ENCODE results near the gene NR3C2.

Gene NR3C2

DNA sequence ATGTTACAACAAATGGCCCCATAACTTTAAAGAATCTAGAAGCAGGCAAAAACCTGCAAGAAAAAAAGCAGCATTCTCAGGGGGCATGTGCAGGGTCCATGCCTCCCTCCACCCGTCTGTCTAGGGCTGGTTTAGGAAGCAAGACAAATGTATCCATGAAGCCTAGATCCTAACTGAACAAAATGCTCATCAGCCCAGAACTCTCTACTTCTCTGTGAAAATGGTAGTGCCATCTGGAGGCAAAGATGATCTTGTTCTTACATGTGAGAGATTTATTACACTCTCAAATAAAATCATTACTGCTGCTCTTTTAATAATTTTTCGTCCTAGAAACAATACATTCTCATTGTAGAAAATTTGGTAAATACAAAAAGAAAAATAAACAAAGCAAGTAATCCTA is 26.7 kb downstream of the NR3C2 start:
- H3K27me3 Mint-ChIP-seq, result no peaks in the 10 kb centered on the region
- H3K4me1 Mint-ChIP-seq (ENCODE audit: low read depth), result peaks cover 69% of the 10 kb centered on the region
- H3K36me3 Mint-ChIP-seq, result peaks cover 10% of the 10 kb centered on the region
- H3K4me3 Mint-ChIP-seq, result no peak overlapping the region
- no peak overlapping the region for H3K27ac Mint-ChIP-seq
- no peaks in the 10 kb centered on the region for H3K9me3 Mint-ChIP-seq (ENCODE audit: low read depth)

GRCh38 chr4:148412460-148412994 is 29.7 kb downstream of the NR3C2 start:
- peaks cover 49% of the 10 kb centered on the region for H3K4me1 Mint-ChIP-seq (ENCODE audit: low read depth)
- H3K4me3 Mint-ChIP-seq, result no peak overlapping the region
- no peaks in the 10 kb centered on the region for H3K9me3 Mint-ChIP-seq (ENCODE audit: low read depth)
- H3K36me3 Mint-ChIP-seq, result peaks cover 4% of the 10 kb centered on the region
- H3K27ac Mint-ChIP-seq, result no peak overlapping the region
- no peaks in the 10 kb centered on the region for H3K27me3 Mint-ChIP-seq

DNA sequence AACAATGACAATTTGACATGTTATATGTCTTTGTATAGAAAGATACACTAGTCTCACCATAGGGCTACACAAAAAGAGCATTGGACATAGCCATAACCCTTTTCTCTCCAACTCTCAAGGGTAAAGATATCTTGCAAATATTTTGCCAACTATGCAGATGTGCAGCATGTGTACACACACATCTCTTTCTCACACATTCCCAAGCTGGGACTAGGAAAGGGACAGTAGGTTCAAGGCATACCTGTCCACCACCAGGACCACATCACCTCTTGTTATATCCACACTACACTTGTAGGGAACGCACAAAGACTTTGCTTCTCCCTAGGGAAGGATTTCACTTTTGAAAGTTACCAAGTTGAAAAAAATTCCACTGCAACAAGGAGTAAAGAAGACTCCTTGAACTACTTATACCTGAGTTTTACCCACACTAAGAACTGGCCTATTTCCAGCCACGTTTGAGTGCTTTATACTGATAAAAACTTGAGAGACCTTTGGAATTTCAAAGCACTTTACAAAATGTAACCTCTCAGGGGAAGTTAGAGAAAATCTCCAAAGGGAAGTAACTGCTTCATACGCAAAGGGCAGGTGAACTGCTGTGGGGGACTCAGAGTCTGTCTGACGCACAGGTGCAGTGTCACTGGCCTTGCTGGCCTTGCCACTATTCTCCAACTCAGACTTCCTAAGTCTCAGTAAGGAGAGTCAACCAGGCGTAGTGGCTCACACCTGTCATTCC is 36.9 kb downstream of the NR3C2 start:
- H3K36me3 Mint-ChIP-seq, result peaks cover 3% of the 10 kb centered on the region
- no peaks in the 10 kb centered on the region for H3K9me3 Mint-ChIP-seq (ENCODE audit: low read depth)
- H3K27ac Mint-ChIP-seq, result no peak overlapping the region
- H3K27me3 Mint-ChIP-seq, result no peaks in the 10 kb centered on the region
- H3K4me3 Mint-ChIP-seq, result no peak overlapping the region
- peaks cover 35% of the 10 kb centered on the region for H3K4me1 Mint-ChIP-seq (ENCODE audit: low read depth)

DNA sequence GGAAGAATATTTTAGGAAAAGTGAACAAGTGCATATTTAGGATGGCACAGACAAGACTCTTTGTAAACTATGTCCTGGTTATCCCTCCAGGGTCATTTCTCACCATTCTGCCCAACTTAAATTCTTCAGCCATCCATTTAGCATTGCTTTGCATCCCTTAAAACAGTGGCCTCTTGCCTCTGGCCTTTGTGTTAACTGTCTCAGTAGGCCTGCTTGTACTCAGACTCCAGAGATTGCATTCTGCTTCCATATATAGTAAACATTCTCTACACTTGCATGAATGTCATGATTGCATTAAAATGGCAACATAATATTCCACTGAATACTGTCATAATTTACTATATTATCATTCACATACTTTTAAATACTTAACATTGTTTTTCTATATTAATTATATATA is 43.2 kb downstream of the NR3C2 start:
- H3K4me1 Mint-ChIP-seq (ENCODE audit: low read depth), result peaks cover 41% of the 10 kb centered on the region
- no peak overlapping the region for H3K27ac Mint-ChIP-seq
- no peaks in the 10 kb centered on the region for H3K36me3 Mint-ChIP-seq
- H3K4me3 Mint-ChIP-seq, result no peak overlapping the region
- no peaks in the 10 kb centered on the region for H3K27me3 Mint-ChIP-seq
- H3K9me3 Mint-ChIP-seq (ENCODE audit: low read depth), result no peaks in the 10 kb centered on the region

DNA sequence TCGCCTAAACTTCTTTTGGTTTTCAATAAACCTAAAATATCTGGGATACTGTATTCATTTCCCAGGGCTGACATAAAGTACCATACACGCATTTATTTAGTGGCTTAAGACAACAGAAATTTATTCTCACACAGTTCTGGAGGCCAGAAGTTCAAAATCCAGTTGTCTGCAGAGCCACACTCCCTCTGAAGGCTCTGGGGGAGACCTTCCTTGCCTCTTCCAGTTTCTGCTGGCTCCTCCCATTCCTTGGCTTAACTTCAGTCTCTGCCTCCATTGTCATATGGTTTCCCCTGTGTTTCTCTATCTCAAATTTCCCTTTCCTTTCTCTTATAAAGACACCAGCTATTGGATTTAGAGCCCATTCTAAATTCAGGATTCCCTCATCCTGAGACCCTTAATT is 44.4 kb downstream of the NR3C2 start:
- Mint-ChIP-seq H3K9me3 (ENCODE audit: low read depth) (no peaks in the 10 kb centered on the region), H3K27me3 (no peaks in the 10 kb centered on the region), H3K27ac (no peak overlapping the region), H3K36me3 (no peaks in the 10 kb centered on the region), H3K4me3 (no peak overlapping the region), H3K4me1 (ENCODE audit: low read depth) (peaks cover 45% of the 10 kb centered on the region)

GRCh38 chr4:148396986-148397673 is 45.1 kb downstream of the NR3C2 start:
- Mint-ChIP-seq H3K27me3 (no peaks in the 10 kb centered on the region), H3K4me3 (no peak overlapping the region), H3K27ac (no peak overlapping the region), H3K36me3 (no peaks in the 10 kb centered on the region), H3K4me1 (ENCODE audit: low read depth) (peaks cover 50% of the 10 kb centered on the region), H3K9me3 (ENCODE audit: low read depth) (no peaks in the 10 kb centered on the region)

- Mint-ChIP-seq H3K27me3 (no peaks in the 10 kb centered on the region), H3K9me3 (ENCODE audit: low read depth) (no peaks in the 10 kb centered on the region), H3K4me3 (no peak overlapping the region), H3K27ac (no peak overlapping the region), H3K36me3 (no peaks in the 10 kb centered on the region), H3K4me1 (ENCODE audit: low read depth) (peaks cover 48% of the 10 kb centered on the region)
Measured at GRCh38 chr4:148395771-148396170, 46.4 kb downstream of the NR3C2 start.

- peaks cover 7% of the 10 kb centered on the region for H3K36me3 Mint-ChIP-seq
- H3K27ac Mint-ChIP-seq, result no peak overlapping the region
- H3K4me3 Mint-ChIP-seq, result no peak overlapping the region
- H3K4me1 Mint-ChIP-seq (ENCODE audit: low read depth), result peaks cover 47% of the 10 kb centered on the region
- H3K9me3 Mint-ChIP-seq (ENCODE audit: low read depth), result no peaks in the 10 kb centered on the region
- H3K27me3 Mint-ChIP-seq, result no peaks in the 10 kb centered on the region
Measured at GRCh38 chr4:148391056-148391455, 51.2 kb downstream of the NR3C2 start.

GRCh38 chr4:148390311-148390710 is 51.9 kb downstream of the NR3C2 start:
- Mint-ChIP-seq H3K4me3 (no peak overlapping the region), H3K4me1 (ENCODE audit: low read depth) (peaks cover 48% of the 10 kb centered on the region), H3K27me3 (no peaks in the 10 kb centered on the region), H3K36me3 (peaks cover 7% of the 10 kb centered on the region), H3K9me3 (ENCODE audit: low read depth) (no peaks in the 10 kb centered on the region), H3K27ac (no peak overlapping the region)

GRCh38 chr4:148380291-148380690 is 61.9 kb downstream of the NR3C2 start:
- no peaks in the 10 kb centered on the region for H3K27me3 Mint-ChIP-seq
- peaks cover 7% of the 10 kb centered on the region for H3K9me3 Mint-ChIP-seq (ENCODE audit: low read depth)
- H3K4me1 Mint-ChIP-seq (ENCODE audit: low read depth), result peaks cover 53% of the 10 kb centered on the region
- no peak overlapping the region for H3K27ac Mint-ChIP-seq
- H3K36me3 Mint-ChIP-seq, result no peaks in the 10 kb centered on the region
- no peak overlapping the region for H3K4me3 Mint-ChIP-seq

GRCh38 chr4:148376151-148376550 is 66.1 kb downstream of the NR3C2 start:
- peaks cover 49% of the 10 kb centered on the region for H3K4me1 Mint-ChIP-seq (ENCODE audit: low read depth)
- no peaks in the 10 kb centered on the region for H3K36me3 Mint-ChIP-seq
- H3K4me3 Mint-ChIP-seq, result peak overlapping the region; percentile 67
- H3K9me3 Mint-ChIP-seq (ENCODE audit: low read depth), result peaks cover 7% of the 10 kb centered on the region
- peak overlapping the region; percentile 72 for H3K27ac Mint-ChIP-seq
- H3K27me3 Mint-ChIP-seq, result no peaks in the 10 kb centered on the region

- peaks cover 7% of the 10 kb centered on the region for H3K9me3 Mint-ChIP-seq (ENCODE audit: low read depth)
- H3K27me3 Mint-ChIP-seq, result no peaks in the 10 kb centered on the region
- no peaks in the 10 kb centered on the region for H3K36me3 Mint-ChIP-seq
- H3K4me1 Mint-ChIP-seq (ENCODE audit: low read depth), result peaks cover 52% of the 10 kb centered on the region
- H3K4me3 Mint-ChIP-seq, result peak overlapping the region; percentile 67
- peak overlapping the region; percentile 72 for H3K27ac Mint-ChIP-seq
Measured at GRCh38 chr4:148375584-148375983, 66.6 kb downstream of the NR3C2 start.

- Mint-ChIP-seq H3K9me3 (ENCODE audit: low read depth) (no peaks in the 10 kb centered on the region), H3K27ac (no peak overlapping the region), H3K27me3 (no peaks in the 10 kb centered on the region), H3K4me1 (ENCODE audit: low read depth) (peaks cover 61% of the 10 kb centered on the region), H3K36me3 (peaks cover 3% of the 10 kb centered on the region), H3K4me3 (no peak overlapping the region)
Measured at GRCh38 chr4:148373093-148373492, 69.1 kb downstream of the NR3C2 start.

GRCh38 chr4:148369919-148370318 is 72.3 kb downstream of the NR3C2 start:
- Mint-ChIP-seq H3K4me1 (ENCODE audit: low read depth) (peaks cover 62% of the 10 kb centered on the region), H3K4me3 (no peak overlapping the region), H3K9me3 (ENCODE audit: low read depth) (no peaks in the 10 kb centered on the region), H3K27me3 (no peaks in the 10 kb centered on the region), H3K36me3 (peaks cover 3% of the 10 kb centered on the region), H3K27ac (no peak overlapping the region)

- no peak overlapping the region for H3K4me3 Mint-ChIP-seq
- peaks cover 3% of the 10 kb centered on the region for H3K36me3 Mint-ChIP-seq
- peaks cover 55% of the 10 kb centered on the region for H3K4me1 Mint-ChIP-seq (ENCODE audit: low read depth)
- H3K27me3 Mint-ChIP-seq, result no peaks in the 10 kb centered on the region
- no peaks in the 10 kb centered on the region for H3K9me3 Mint-ChIP-seq (ENCODE audit: low read depth)
- peak overlapping the region; percentile 23 for H3K27ac Mint-ChIP-seq
Measured at GRCh38 chr4:148367756-148368155, 74.5 kb downstream of the NR3C2 start.

Measured in activated naive CD8-positive, alpha-beta T cell (primary cell).